WERI-Rb-1 (cell line): ENCODE results near the gene LRPAP1.

Experiments used
- DNase-seq: peaks from one replicate; pipeline ENCODE4 v3.0.0-alpha.2; 2020
- H3K27ac ChIP-seq: fragments of 250-450 bp; sonication (Bioruptor Pico); 2 replicates; pipeline ENCODE4 v1.5.1; 2020; ENCODE audit warnings: mild to moderate bottlenecking, moderate library complexity
- H3K27me3 ChIP-seq: fragments of 250-450 bp; sonication (Bioruptor Pico); 2 replicates; pipeline ENCODE4 v1.5.1; 2021; ENCODE audit warnings: mild to moderate bottlenecking, low read depth, moderate library complexity; ENCODE audit not compliant: insufficient read depth, severe bottlenecking
- H3K36me3 ChIP-seq: fragments of 250-450 bp; sonication (Bioruptor Pico); 2 replicates; pipeline ENCODE4 v1.5.1; 2020; ENCODE audit warnings: mild to moderate bottlenecking, moderate library complexity
- H3K4me3 ChIP-seq: 2 replicates; pipeline ENCODE4 v1.5.1; 2011; ENCODE audit warnings: low read depth, mild to moderate bottlenecking, control low read depth, low read length
- H3K9me3 ChIP-seq: fragments of 250-450 bp; sonication (Bioruptor Pico); 2 replicates; pipeline ENCODE4 v1.5.1; 2021; ENCODE audit warnings: mild to moderate bottlenecking, moderate library complexity; ENCODE audit not compliant: severe bottlenecking
- TF ChIP-seq, protein P1 (sequence below): IDR thresholded peaks from 2 replicates; pipeline ENCODE4 v1.5.1; 2011; ENCODE audit warnings: low read depth, mild to moderate bottlenecking, control low read depth, inconsistent platforms, low read length

LRPAP1 gene

DNA sequence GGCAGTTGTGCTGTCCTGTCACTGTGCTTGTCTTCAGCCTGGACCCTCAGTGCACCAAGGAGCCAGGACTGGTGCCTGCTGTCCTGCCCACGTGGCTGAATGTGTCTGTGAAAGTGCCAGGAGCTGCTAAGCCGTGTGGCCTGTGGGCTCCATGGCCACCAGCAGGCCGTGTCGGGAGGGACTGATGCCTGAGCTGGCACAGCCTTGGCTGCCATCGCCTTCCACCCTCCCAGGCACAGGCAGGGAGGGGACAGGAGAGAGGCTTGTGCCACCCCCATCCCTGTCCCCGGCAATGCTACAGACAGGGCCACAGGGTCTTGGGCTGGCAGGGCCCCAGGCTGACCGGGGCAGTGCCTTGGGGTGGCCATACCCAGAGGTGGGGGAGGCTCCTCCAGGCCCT, 44.4 kb downstream of the LRPAP1 start:
- Histone ChIP-seq H3K36me3 (no peaks in the 10 kb centered on the region), H3K4me3 (no peak overlapping the region), H3K27ac (no peak overlapping the region), H3K27me3 (no peaks in the 10 kb centered on the region), H3K9me3 (no peaks in the 10 kb centered on the region)
- DNase-seq: no peak
- TF ChIP-seq, protein P1, sequence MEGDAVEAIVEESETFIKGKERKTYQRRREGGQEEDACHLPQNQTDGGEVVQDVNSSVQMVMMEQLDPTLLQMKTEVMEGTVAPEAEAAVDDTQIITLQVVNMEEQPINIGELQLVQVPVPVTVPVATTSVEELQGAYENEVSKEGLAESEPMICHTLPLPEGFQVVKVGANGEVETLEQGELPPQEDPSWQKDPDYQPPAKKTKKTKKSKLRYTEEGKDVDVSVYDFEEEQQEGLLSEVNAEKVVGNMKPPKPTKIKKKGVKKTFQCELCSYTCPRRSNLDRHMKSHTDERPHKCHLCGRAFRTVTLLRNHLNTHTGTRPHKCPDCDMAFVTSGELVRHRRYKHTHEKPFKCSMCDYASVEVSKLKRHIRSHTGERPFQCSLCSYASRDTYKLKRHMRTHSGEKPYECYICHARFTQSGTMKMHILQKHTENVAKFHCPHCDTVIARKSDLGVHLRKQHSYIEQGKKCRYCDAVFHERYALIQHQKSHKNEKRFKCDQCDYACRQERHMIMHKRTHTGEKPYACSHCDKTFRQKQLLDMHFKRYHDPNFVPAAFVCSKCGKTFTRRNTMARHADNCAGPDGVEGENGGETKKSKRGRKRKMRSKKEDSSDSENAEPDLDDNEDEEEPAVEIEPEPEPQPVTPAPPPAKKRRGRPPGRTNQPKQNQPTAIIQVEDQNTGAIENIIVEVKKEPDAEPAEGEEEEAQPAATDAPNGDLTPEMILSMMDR: no peak

DNA sequence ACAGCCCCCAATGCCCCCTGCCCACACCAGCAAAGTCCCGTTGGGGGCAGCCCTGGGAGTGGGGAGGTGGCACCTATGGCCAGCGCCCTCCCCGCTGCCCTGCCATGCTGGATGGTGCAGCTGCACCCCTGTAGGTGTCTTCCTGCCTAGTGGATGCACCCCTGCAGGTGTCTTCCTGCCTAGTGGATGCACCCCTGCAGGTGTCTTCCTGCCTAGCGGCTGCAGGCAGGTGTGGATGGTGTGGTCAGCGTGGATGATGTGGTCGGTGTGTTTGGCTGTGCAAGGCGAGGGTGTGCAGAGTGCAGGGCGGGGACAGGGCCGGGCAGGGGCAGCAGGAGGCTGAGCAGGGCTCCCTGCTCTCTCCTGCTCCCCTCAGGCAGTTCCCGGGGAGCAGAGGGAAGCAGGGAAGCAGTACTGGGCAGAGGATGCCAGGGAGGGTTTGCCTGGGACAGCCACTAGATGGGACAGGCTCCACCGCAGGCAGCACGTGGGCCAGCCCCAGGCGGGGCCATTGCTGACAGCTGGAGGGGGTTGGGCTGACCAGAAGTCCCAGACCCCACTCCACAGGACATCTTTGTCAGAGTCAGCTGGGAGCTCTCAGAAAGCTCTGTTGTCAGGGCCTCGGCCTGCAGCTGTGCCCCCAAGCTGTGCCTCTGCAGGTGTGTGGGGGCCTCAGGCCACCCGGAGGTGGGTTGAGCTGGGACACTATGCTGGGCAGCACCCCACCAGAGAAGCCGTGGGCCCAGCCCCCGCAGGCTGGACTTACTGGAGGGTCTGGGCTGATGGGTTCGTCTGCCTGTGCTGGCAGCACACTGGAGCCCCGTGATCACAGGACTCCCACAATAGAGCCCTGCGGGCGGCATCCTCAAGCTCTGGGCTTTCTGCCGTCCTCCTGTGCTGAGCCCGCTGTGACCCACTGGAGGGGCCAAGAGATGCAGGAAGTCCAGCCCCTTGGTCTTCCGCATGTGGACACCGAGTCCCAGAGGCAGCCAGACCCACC, 45.4 kb downstream of the LRPAP1 start:
- no peak overlapping the region for H3K27ac ChIP-seq
- TF ChIP-seq, protein P1: 0 out of 2 replicates have a peak, but pooled peaks have one; percentile 16
- no peaks in the 10 kb centered on the region for H3K27me3 ChIP-seq

GRCh38 chr4:3485886-3486540, 46.2 kb downstream of the LRPAP1 start:
- H3K4me3 ChIP-seq: no peak overlapping the region
- H3K27me3 ChIP-seq: no peaks in the 10 kb centered on the region
- DNase-seq: no peak

More for the DNA sequence above, 45.4 kb downstream of the LRPAP1 start:
- Histone ChIP-seq H3K9me3 (no peaks in the 10 kb centered on the region), H3K36me3 (no peaks in the 10 kb centered on the region), H3K4me3 (no peak overlapping the region)
- peak; percentile 62 for DNase-seq

GRCh38 chr4:3485011-3485791, 47.0 kb downstream of the LRPAP1 start:
- H3K27me3 ChIP-seq: no peaks in the 10 kb centered on the region
- H3K36me3 ChIP-seq: no peaks in the 10 kb centered on the region
- TF ChIP-seq, protein P1: no peak
- H3K27ac ChIP-seq: no peak overlapping the region
- no peak overlapping the region for H3K4me3 ChIP-seq
- DNase-seq: no peak
- H3K9me3 ChIP-seq: no peaks in the 10 kb centered on the region

More at GRCh38 chr4:3485886-3486540, 46.2 kb downstream of the LRPAP1 start:
- H3K27ac ChIP-seq: no peak overlapping the region
- TF ChIP-seq, protein P1: no peak
- no peaks in the 10 kb centered on the region for H3K36me3 ChIP-seq
- H3K9me3 ChIP-seq: no peaks in the 10 kb centered on the region

DNA sequence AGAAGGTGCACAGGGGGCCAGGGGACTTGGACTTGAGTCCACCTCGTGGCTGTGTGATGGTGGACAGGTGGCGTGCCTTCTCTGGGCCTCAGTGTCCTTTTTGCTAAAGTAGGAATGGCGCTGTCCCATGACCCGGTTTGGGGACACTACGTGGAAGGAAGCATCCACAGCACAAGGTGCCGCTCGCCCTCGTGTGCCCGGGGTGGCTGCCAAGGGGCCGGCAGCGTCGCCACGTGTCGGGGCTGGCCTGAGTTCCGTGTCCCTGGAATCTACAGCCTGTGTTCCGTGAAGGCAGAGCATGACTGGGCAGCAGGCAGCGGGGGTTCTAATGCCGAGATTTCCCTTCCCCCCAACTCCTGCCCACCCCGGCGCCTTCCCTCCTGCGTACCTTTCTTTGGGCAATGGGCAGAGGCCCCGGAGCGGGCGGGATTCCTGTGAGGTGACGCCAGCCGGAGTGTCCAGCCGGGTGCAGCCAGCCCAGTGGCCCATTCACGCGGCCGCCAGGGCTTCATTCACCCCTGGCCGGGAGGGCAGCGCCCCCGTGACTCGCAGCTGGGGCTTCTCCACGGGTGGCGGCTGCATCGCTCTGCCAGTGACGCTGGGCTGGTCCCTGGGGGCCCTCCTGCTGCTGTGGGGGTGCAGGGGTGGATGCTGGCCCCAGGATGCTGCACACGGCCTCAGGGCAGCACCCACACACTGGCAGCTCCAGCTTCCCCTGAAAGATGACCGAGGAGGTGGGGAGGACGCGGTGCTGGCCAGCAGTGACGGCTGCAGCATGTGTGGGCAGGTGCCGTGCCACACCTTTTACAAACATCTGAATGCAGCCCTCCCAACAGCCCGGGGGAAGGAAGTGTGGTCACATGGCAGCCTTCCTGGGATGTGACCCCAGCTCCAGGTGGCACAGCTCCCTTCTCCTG, 47.9 kb downstream of the LRPAP1 start:
- H3K36me3 ChIP-seq: no peaks in the 10 kb centered on the region
- H3K27me3 ChIP-seq: no peaks in the 10 kb centered on the region
- TF ChIP-seq, protein P1: no peak
- H3K27ac ChIP-seq: no peak overlapping the region
- no peak overlapping the region for H3K4me3 ChIP-seq
- no peaks in the 10 kb centered on the region for H3K9me3 ChIP-seq
- no peak for DNase-seq
